ENCODE data around the gene CSNK1D.

The CSNK1D gene

DNA sequence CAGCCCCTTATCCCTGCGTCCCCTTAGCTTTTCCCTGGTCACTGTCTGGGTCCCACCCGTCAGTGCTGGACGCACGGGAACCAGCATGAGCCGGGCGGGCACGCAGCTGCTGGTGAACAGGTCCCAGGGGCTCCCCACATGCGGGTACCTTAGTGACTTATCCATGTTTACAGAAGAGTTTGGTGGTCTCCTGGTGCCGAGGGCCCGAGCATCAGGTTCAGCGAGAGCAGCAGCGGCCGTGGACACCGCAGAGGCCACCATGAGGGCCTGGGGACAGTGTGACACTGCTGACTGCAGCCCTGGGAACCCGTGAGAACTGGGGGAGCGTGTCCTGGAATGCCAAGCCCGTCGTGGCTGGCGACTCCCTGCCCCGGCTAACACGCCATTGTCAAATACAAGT, 37.4 kb upstream of the CSNK1D start:
- DNase-seq (ENCODE audit: low read depth in 2 of 2) = no peak

DNA sequence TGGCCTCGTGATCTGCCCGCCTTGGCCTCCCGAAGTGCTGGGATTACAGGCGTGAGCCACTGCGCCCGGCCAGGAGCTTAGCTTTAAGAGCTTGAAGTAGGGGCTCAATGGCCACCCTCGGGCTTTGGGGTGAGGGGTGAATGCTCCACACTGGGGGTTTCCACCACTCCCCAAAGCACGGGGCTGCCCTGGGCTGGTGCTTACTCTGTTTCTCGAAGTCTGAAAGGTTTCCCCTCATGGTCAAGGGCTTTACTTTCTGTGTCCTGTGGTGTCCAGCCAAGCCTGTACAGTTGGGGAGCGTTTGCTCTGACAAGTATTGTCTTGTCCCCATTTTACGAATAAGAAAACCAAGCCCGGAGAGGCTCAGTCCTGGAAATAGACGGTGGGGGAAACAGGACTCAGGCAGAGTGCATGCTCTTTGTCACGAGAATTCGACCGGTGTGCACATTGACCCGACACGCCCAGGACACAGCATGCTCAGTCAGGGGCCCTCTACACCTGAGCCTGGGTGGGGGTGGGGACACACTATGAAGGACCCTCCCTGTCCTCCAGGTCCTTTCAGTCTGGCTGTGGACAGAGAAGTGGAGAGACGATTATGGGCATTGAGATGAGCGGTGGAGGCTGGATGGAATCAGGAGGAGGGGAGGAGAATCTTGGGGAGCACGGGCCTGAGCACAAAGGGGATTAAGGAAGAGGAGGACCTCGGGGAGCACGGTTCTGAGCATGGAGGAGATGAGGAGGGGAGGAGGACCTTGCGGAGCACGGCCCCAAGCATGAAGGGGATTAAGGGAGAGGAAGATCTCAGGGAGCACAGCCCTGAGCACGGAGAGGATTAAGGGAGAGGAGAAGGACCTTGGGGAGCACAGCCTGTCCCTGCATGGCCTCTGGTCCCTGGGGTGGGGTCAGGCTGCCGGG, 36.4 kb upstream of the CSNK1D start:
- DNase-seq (ENCODE audit: low read depth in 2 of 2) = no peak

DNA sequence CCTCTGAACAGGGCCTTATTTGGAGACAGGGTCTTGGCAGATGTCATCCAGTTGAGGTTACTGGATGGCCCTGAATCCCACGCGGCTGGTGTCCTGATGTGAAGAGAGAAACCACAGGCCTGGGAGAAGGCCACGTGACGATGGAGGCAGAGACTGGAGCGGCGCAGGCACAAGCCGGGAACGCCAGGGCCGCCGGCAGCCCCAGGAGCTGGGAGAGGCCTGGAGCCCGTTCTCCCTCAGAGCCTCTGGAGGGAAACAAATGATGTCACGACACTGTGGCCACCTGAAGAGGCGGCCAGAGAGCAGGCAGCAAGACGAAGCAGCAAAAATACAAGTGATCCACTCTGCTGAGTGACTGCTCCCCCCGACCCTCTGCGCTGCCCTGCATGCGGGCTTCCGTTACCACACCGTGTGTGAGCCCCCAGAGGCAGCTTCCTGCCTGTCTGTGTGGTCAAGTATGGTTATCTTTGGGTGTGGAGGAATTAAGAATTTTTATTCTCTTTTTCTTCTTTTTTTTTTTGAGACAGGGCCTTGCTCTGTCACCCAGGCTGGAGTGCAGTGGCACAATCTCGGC, 32.3 kb upstream of the CSNK1D start:
- DNase-seq (ENCODE audit: low read depth in 2 of 2) = no peak

DNA sequence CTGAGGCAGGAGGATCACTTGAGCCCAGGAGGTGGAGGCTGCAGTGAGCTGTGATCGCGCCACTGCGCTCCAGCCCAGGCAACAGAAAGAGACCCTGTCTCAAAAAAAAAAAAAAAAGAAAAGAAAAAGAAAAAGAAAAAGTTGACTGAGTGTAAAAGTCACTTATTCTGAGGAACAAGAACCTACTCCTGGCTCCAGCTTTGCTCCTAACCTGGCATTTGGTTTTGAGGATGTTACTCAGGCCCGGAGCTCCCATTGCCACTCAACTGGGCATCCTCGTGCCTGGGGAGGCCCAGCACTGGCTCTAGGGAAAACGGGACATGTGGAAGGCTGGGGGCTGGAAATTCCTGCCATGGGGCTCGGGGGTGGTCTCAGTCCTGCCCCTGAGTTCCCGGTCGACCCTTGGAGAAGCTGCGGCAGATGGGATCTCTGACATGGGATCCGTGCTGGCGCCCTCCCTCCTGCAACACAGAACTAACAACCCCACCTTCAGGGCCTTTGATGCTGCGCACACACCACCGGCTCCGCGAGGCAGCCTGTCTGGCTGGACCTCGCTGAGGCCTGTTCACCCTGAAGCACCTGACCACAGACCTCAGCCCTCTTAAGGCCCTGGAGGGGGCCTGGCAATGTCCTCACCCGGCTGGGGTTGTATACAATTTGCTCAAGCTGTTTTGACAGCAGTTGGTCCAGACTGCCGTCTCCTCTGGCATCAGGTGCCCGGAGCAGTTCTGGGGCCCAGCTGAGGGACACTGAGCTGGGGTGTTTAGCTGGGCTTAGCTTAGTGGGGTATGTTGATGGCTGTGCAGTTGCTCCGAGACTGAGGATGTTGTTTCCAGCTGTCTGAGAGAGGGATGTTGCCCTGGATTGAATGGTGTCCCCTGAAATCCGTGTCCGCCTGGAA, 31.6 kb upstream of the CSNK1D start:
- no peak for DNase-seq (ENCODE audit: low read depth in 2 of 2)

DNA sequence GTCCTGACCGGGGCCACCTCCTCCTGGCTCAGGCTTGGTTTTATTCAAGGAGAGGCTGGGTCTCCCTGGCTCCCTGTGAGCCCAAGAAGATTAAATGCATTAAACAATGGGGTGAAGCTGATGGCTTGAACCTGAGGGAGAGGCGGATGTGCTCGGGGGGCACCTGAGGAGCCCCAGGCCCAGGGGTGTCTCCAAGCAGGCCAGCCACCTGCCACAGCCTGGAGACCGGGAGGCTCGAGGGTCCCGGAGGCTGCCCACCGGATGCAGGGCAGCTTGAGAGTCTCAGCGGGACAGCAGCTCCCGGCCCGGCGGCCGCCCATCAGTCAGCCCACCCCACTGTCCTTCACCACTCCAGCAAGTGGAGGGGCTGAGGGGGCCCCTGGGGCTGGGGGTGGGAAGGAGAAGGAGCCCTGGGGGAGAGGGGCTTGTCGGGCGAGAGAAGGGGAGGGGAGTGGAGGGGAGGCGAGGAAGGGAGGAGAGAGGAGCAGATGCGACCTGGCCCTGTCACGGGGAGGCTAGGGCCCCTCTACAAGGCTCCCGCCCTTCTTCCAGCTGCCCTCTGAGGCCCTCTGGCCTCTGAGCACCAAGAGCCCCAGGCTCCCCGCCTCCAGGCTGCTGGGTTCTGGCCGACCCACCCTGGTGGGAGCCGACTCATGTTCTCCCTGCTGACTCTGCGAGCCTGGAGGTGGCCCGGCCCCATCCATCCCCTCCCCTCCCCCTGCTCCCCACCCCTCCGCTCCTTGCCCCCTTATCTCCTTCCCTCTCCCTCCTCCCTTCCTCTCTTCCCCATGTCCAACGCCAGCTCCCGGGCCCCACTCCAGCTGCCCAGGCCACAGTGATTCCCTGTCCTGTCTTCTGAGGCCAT, 30.7 kb upstream of the CSNK1D start:
- no peak for DNase-seq (ENCODE audit: low read depth in 2 of 2)

DNA sequence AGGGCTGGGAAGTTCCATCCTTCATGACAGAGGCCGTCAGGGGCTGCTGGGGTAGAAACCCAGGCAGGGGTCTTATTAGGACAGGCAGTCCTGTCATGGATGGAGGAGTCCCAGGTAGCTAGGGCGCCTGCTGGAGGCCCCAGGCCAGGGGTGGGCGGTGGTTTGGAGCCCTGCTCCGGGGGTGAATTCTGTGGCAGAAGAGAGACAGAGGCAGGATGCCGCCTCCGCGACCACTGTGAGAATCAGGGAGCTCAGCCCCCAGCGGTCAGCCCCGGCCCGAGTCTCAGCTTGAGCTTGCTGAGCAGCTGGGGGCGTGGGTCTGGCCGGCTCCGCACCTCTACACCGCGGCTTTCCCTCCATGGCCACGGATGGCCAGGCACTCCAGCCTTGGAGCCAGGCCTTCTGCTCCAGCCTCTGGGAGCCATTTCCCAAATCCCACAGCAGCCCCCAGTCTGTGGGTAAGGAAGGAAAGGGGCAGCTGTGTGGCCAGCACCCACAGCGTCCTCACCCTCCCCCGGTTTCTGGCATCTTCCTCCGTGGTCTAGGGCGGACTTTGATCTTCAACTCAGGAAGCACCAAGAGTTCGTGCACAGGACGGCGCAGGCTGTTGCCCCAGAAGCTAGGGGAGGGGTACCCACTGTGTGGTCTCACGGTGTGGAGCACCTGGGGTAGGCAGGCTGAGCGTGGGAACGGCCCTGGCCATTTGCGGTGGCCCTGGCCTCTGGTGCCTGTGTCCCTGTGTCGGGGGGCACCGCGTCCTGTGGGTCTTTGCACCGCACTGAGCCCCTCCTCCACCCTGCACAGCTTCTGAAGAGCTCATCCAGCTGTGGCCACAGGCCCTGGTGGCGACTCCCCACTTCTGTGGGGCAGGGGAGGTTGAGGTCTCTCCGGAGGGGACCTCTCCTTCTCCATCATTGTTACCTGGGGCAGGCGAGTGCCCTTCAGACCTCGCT, 29.8 kb upstream of the CSNK1D start:
- DNase-seq (ENCODE audit: low read depth in 2 of 2) = no peak

DNA sequence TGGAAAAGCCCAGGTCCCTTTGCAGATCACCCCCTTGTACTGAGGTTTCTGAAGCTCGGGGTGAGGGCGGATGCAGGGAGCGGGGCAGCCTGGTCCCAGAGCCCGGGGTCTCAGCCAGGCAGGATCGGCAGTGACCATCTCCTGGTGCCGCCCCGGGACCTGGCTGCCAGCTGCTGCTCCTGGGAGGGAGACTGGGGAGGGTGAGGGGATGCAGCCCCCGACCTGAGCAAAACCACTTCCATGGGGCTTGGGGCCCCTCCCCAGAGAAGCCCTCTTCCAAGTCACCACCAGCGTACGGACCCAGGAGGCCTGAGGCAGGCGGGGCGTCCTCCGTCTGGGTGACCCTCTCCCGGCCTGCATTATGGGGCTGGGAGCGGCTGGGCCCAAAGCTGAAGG, 29.1 kb upstream of the CSNK1D start:
- DNase-seq (ENCODE audit: low read depth in 2 of 2) = no peak

DNA sequence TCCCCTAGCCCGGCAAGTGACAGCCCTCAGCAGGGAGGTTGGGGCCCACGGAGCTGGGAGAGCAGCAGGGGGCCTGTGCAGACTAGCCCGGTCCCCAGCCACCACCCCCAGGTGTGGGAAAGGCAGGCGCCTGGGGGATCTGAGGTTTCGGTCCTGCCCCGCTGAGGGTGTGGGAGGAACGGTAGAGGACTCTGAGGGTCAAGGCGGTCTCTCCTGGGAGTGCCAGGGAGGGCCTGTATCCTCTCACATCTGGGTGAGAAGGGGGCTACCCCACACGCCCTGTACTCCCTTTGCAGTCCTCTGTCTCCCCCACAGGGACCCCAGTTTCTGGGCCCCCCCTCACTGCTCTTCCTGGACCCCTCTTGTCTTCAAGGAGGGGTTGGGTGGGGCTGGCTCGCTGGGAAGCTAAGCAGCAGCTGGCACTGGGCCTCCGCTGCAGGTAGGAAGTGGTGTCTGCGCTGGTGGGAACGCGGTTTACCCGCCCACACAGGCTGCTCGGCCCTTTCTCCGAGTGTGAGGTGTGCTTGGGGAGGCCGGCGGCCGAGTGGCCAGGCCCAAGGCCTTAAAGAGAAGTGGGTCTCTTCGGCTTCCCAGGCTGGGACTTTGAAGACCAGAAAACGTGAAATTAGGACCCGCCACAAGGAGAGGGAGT, 28.5 kb upstream of the CSNK1D start:
- peak in 1 of 2 donors; percentile 57 for DNase-seq (ENCODE audit: low read depth in 2 of 2)

DNA sequence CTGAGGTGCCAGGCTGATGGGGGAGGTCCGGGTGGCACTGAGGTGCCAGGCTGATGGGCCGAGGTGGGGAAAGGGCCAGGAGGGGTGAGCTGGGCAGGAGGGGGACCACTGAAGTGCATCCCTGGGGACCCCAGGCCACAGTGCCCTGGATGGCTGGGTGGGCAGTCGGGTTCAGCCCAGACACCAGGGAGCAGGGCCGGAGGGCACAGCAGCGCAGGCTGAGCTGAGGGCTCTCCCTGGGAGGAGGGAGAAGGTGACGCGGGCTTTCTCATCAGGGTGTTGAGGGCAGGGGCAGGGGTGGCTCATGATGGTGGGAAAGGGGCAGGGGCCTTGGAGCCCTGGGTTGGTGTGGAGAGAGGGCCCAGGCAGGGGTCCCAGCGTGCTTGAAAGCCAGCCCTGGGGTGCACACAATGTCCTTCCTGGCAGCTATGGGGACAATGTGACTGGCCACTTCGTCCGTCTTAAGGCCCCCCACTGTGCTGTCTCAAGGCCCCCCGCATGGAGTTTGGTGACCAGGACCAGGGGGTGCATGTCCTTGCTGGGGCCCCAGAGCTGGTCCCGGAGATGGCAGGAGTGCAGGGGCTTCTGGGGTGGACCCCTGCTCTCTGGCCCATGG, 27.9 kb upstream of the CSNK1D start:
- DNase-seq (ENCODE audit: low read depth in 2 of 2) = no peak

DNA sequence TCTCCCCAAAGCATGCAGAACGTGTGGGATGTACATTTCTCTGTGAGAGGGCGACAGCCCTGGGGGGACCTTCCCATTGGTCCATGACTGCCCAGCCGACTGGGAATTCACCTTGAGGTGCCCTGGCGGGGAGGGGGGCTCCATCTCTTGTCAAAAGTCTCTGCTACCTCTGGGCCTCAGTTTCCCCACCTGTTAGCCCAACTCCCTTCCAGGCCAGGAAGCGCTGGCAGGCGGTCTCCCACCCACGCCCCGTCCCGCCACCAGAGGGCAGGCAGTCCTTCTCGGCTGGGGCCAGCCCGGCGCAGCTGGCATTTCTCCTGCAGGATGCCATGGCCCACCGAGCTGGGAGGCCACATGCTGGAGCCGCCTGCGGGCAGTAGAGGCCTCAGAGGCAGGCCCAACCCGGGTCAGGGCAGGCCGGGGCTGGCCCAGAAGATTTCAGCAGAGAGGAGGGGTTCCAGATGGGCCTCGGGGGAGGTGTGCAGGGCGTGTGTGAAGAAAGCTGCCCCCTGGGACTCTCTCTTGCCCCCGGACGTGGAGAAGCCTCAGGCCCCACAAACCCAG, 27.3 kb upstream of the CSNK1D start:
- no peak for DNase-seq (ENCODE audit: low read depth in 2 of 2)

DNA sequence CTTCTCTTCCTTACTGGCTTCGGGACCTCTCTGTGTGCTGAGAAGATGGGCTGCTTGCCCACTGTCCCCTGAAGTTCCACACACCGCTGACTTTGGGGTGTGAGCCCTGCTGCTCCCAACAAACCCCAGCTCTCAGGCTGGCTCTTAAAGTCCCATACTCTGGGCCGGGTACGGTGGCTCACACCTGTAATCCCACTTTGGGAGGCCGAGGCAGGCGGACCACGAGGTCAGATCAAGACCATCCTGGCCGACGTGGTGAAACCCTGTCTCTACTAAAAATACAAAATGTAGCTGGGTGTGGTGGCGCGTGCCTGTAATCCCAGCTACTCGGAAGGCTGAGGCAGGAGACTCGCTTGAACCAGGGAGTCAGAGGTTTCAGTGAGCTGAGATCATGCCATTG, 26.7 kb upstream of the CSNK1D start:
- DNase-seq (ENCODE audit: low read depth in 2 of 2) = no peak

DNA sequence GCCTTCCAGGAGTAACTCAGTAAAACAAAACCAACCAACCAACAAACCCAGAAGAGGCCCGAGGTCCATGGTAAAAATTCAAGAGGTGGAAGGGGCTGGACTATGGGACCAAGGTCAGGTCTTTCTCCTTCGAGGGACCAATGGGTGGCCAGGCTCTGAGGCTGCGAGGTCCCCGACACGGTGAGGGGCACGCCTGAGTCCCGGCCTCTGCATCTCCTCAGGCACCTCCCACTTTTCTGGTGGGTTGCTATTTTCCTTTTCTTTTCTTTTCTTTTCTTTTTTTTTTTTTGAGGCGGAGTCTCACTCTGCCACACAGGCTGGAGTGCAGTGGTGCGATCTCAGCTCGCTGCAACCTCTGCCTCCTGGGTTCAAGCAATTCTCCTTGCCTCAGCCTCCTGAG, 26.0 kb upstream of the CSNK1D start:
- no peak for DNase-seq (ENCODE audit: low read depth in 2 of 2)

DNA sequence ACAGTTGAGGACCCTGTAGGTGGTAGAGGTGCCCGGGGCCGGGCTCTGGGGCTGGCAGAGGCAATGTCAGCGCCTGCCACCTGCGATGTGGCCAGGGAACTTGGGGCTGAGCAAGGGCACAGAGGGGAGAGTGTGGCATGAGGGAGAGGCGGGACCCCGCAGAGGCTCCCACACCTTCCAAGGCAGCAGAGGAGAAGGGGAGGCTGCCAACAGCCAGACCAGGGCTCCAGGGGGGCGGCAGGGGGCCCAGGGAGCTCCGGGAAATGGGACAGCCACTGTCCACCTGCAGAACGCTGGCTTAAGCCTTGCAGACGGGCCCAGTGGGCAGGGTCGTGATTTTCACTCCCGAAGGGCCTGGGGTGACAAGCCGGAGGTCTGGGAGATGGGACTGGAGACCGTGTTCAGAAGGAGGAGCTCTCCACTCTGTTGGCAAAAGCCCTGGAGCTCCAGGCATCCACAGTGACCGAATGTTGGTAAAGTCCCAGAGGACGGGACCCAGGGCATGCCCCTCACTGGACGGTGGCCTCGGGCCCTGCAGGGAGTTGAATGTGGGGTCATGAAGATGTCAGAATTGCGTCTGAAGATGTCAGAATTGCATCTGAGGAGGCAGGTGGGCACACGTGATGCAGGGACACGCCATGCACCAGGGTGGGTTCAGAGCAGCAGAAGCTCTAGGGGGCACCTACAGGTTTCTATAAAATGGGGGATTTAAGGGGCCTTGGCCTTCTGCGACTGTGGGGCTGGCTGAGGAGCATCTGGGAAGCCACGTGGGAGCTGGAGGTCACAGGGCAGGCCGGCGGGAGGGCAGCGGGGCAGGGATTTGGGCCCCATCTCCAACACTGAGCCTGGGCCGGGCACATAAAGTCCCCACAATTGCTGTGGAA, 25.3 kb upstream of the CSNK1D start:
- DNase-seq (ENCODE audit: low read depth in 2 of 2) = no peak

DNA sequence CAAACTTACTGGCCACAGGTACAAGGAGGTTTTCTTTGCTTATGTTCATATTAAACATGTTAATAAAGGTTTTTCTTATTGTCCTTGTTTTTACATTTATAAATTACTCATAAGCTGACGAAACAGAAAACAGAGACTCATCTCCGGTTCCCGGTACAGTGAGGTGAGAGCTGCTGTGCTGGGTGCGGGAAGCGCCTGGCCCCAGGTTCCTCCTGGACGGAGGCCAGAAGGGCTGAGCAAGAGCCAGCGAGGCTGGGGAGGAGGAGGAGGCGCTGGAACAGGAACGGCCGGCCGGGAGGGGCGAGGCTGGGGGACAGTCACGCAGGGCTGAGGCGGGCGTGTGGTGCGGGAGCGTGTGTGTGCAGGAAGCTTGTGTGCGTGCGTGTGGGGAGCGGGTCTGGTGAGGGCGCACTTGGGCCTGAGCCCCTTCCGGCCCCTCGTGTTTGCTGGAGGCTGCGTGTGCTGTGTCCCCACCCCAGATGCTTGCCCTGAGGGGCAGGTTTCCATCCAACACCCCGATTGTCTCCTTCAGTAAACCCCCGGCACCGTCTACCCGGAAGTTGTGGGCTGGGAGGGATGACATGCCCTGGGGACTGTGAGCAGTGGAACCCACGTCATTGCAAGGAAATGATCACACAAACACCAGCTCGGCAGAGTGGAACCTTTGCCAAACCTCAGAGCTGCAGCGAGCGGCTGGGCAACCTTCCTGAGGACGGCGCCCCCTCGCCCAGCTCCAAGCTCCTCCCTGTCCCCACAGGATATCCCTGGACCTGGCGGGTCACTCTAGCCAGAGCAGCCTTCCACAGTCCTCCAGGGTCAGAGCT, 24.4 kb upstream of the CSNK1D start:
- peak; percentile 93 to 96 for DNase-seq (ENCODE audit: low read depth in 2 of 2)

DNA sequence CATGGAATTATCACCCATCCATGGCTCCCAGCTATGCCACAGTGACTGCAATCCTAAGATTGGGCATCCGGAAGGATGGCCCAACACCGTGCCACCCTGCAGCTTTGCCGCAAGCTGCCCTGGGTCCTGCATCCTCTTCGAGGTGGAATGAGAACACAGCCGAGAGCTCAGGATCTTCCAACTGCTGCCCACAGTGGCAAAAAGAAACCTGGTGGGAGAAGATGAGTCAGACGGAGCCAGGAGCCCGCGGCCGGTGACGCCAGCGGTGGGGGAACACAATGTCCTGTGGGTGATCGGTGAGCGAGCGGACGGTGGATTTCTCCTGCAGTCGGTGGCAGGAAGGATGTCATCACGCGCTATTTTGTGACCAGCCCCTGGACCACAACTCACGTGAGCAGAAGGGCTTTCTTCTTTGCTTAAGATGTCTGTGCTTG, 23.8 kb upstream of the CSNK1D start:
- peak; percentile 76 to 82 for DNase-seq (ENCODE audit: low read depth in 2 of 2)

DNA sequence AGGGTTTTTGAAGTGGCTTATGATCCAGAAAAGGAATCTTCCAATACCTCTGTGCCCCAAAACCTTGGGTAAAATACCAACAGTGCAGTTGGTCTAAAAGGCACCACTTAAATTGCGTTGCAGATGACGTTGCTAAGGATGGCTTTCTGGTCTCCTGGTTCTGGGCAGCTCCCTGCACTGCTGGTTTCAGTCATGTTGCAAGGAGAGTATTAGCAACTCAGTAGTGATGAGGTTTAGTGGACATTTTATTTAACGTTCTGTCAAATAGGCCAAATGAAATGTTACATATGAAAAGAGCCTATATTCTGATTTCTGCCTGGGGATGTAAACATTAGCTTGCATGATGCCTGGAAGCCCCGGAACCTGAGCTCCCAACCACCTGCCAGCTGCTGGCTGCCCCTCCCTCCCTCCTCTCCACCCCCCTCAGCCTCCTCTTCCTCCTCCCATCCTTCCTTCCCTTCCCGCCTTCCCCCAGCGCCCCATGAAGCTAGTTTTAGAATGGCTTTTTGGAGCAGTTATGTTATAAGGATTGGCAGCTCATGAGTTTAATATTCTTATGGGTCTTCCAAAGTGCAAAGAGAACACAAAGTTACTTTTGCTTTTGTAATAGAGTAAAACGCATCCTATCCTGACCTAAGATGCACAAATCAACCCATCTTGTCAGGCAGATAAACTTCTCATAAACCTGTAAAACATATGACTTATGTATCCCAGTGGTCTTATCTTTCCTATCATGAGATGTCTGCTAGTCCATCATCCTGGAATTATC, 23.2 kb upstream of the CSNK1D start:
- DNase-seq (ENCODE audit: low read depth in 2 of 2) = no peak

Measured in stimulated activated CD8-positive, alpha-beta memory T cell treated with anti-CD3 and anti-CD28 coated beads, Interleukin-7, amount 100 ng/mL, for 4 hours (primary cell).